ENCODE results near the gene SZRD1.
"Not testable (repeated sequence)": the region's sequence is repeated elsewhere in the genome, so short reads cannot be mapped to it uniquely, and the experiment has no call there.

Gene SZRD1

GRCh38 chr1:16366722-16367257, at the start of gene SZRD1:
Gene SZRD1 (plus strand): TSS chr1:16367242. CDS start chr1:16367258, 16 bp downstream.
- DNase-seq (ENCODE audit: low spot score): peak; percentile 99

GRCh38 chr1:16318555-16318954, 48.5 kb upstream of the SZRD1 start:
- DNase-seq (ENCODE audit: low spot score): peak; percentile 5

GRCh38 chr1:16321176-16321867, 45.7 kb upstream of the SZRD1 start:
- no peak for DNase-seq (ENCODE audit: low spot score)

- no peak for DNase-seq (ENCODE audit: low spot score)
Measured at GRCh38 chr1:16324456-16324890, 42.6 kb upstream of the SZRD1 start.

GRCh38 chr1:16326833-16327404, 40.1 kb upstream of the SZRD1 start:
- no peak for DNase-seq (ENCODE audit: low spot score)

GRCh38 chr1:16334655-16335340, 32.2 kb upstream of the SZRD1 start:
- DNase-seq (ENCODE audit: low spot score): no peak

- no peak for DNase-seq (ENCODE audit: low spot score)
Measured at GRCh38 chr1:16338961-16339360, 28.1 kb upstream of the SZRD1 start.

- DNase-seq (ENCODE audit: low spot score): no peak
Measured at GRCh38 chr1:16340673-16341072, 26.4 kb upstream of the SZRD1 start.

- no peak for DNase-seq (ENCODE audit: low spot score)
Measured at GRCh38 chr1:16342331-16343062, 24.5 kb upstream of the SZRD1 start.

- DNase-seq (ENCODE audit: low spot score): not testable (repeated sequence)
Measured at GRCh38 chr1:16343276-16343675, 23.8 kb upstream of the SZRD1 start.

- peak; percentile 45 for DNase-seq (ENCODE audit: low spot score)
Measured at GRCh38 chr1:16348414-16349182, 18.4 kb upstream of the SZRD1 start.

- no peak for DNase-seq (ENCODE audit: low spot score)
Measured at GRCh38 chr1:16349847-16350406, 17.1 kb upstream of the SZRD1 start.

- peak; percentile 38 for DNase-seq (ENCODE audit: low spot score)
Measured at GRCh38 chr1:16351456-16351993, 15.5 kb upstream of the SZRD1 start.

GRCh38 chr1:16351994-16352841, 14.8 kb upstream of the SZRD1 start, which contains the start of gene FBXO42:
Gene FBXO42 (minus strand): TSS chr1:16352480. CDS start chr1:16315418, 37,062 bp downstream.
- peak; percentile 92 for DNase-seq (ENCODE audit: low spot score)

GRCh38 chr1:16352842-16353535, 14.1 kb upstream of the SZRD1 start:
- no peak for DNase-seq (ENCODE audit: low spot score)

- DNase-seq (ENCODE audit: low spot score): no peak
Measured at GRCh38 chr1:16354619-16355018, 12.4 kb upstream of the SZRD1 start.

GRCh38 chr1:16356867-16357266, 10.2 kb upstream of the SZRD1 start:
- no peak for DNase-seq (ENCODE audit: low spot score)

- DNase-seq (ENCODE audit: low spot score): not testable (repeated sequence)
Measured at GRCh38 chr1:16365146-16365498, 1.9 kb upstream of the SZRD1 start.
